ENCODE data around the gene SLC30A2. TPM values are rescaled to one million over a fixed set of nuclear protein-coding genes. Genes with fewer than 3 reads are reported as not detected.

SLC30A2 gene
- total and polyA plus RNA-seq, 2 of the 13 experiments (the other 11 are each of a cell fraction or from before 2014, with no cell fraction given): not detected

GRCh38 chr1:25990702-25991395 is 55.1 kb downstream of the SLC30A2 start:
- H3K27ac ChIP-seq (ENCODE audit: extremely low read length, insufficient read depth, low read length): no peak overlapping the region
- TF ChIP-seq ZBTB20 (CRISPR knock-in tag; IDR thresholded peaks at IDR 0.05; ENCODE audit: borderline replicate concordance, low read depth) (no peak), ZBTB49 (CRISPR knock-in tag; IDR thresholded peaks at IDR 0.05; ENCODE audit: borderline replicate concordance) (no peak), FOXA3 (CRISPR knock-in tag; IDR thresholded peaks at IDR 0.05) (no peak), HMGA1 (CRISPR knock-in tag; conservative IDR thresholded peaks at IDR 0.05) (no peak), TIGD3 (CRISPR knock-in tag; IDR thresholded peaks at IDR 0.05; ENCODE audit: borderline replicate concordance) (no peak)
- TF ChIP-seq, protein P1, sequence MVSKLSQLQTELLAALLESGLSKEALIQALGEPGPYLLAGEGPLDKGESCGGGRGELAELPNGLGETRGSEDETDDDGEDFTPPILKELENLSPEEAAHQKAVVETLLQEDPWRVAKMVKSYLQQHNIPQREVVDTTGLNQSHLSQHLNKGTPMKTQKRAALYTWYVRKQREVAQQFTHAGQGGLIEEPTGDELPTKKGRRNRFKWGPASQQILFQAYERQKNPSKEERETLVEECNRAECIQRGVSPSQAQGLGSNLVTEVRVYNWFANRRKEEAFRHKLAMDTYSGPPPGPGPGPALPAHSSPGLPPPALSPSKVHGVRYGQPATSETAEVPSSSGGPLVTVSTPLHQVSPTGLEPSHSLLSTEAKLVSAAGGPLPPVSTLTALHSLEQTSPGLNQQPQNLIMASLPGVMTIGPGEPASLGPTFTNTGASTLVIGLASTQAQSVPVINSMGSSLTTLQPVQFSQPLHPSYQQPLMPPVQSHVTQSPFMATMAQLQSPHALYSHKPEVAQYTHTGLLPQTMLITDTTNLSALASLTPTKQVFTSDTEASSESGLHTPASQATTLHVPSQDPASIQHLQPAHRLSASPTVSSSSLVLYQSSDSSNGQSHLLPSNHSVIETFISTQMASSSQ (IDR thresholded peaks at IDR 0.05; ENCODE audit: low read depth): no peak
- TF ChIP-seq, protein P1 (CRISPR knock-in tag; IDR thresholded peaks at IDR 0.05; ENCODE audit: borderline replicate concordance): no peak
- ChIA-PET CTCF (ENCODE audit: low intra/inter-chr PET ratio, low total read pairs) (no interaction called here), POLR2A (no interaction called here)
- no peak overlapping the region for H3K4me3 ChIP-seq (replicated peaks in 1 of 3; ENCODE audit: insufficient read depth in 1 of 3, low read depth in 2 of 3, low read length in 3 of 3)
- no peak for FAIRE-seq
- intact Hi-C loops (cut with micrococcal nuclease; ENCODE audit: unreplicated experiment): no loop called here
- no peak overlapping the region for H3K4me2 ChIP-seq (ENCODE audit: low read depth, low read length)
- no peak for DNase-seq (ENCODE audit: low spot score)
- ATAC-seq: no peak
- H3K36me3 ChIP-seq (replicated peaks in 1 of 2; ENCODE audit: control insufficient read depth in 1 of 2, insufficient read depth in 2 of 2, low read length in 2 of 2): peaks cover 10 to 15% of the 10 kb centered on the region in 2 experiments
- no peak overlapping the region for H2AFZ ChIP-seq (ENCODE audit: low read length)
- no peaks in the 10 kb centered on the region for H3K9me3 ChIP-seq (ENCODE audit: low read length)
- no peak overlapping the region for H3K9ac ChIP-seq (ENCODE audit: insufficient read depth, low read depth, low read length)
- 91% methylated on average over 11 of the region's 15 CpGs for WGBS (ENCODE audit: low lambda C conversion rate)
- H3K4me1 ChIP-seq (ENCODE audit: insufficient read depth, low read length): no peaks in the 10 kb centered on the region
- H4K20me1 ChIP-seq (ENCODE audit: insufficient read depth, low read length): no peaks in the 10 kb centered on the region
- no peaks in the 10 kb centered on the region for H3K79me2 ChIP-seq (ENCODE audit: insufficient read depth, low read length)
- H3K27me3 ChIP-seq (ENCODE audit: control insufficient read depth in 1 of 2, insufficient read depth in 2 of 2, low read length in 2 of 2): no peaks in the 10 kb centered on the region
- no TSS peak for BruUV-seq (replicated peaks)
- in situ Hi-C loops (cut with HindIII; ENCODE audit: extremely low pct_ligation_motif_present, low pct_unique_long_range_greater_than_20kb): loop anchor here (10.0 kb wide), 1 partner anchor 166 kb away; no protein-coding TSS in a partner anchor
